ENCODE results near the gene OR52H1.

The OR52H1 gene

GRCh38 chr11:5557751-5558150 is 9.4 kb upstream of the OR52H1 start:
- no peak for ATAC-seq
- TF ChIP-seq, protein P1, sequence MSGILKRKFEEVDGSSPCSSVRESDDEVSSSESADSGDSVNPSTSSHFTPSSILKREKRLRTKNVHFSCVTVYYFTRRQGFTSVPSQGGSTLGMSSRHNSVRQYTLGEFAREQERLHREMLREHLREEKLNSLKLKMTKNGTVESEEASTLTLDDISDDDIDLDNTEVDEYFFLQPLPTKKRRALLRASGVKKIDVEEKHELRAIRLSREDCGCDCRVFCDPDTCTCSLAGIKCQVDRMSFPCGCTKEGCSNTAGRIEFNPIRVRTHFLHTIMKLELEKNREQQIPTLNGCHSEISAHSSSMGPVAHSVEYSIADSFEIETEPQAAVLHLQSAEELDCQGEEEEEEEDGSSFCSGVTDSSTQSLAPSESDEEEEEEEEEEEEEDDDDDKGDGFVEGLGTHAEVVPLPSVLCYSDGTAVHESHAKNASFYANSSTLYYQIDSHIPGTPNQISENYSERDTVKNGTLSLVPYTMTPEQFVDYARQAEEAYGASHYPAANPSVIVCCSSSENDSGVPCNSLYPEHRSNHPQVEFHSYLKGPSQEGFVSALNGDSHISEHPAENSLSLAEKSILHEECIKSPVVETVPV (CRISPR knock-in tag; IDR thresholded peaks at IDR 0.05) = no peak
- TF ChIP-seq, protein P2, sequence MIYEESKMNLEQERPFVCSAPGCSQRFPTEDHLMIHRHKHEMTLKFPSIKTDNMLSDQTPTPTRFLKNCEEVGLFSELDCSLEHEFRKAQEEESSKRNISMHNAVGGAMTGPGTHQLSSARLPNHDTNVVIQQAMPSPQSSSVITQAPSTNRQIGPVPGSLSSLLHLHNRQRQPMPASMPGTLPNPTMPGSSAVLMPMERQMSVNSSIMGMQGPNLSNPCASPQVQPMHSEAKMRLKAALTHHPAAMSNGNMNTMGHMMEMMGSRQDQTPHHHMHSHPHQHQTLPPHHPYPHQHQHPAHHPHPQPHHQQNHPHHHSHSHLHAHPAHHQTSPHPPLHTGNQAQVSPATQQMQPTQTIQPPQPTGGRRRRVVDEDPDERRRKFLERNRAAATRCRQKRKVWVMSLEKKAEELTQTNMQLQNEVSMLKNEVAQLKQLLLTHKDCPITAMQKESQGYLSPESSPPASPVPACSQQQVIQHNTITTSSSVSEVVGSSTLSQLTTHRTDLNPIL (CRISPR knock-in tag; IDR thresholded peaks at IDR 0.05; ENCODE audit: low read depth) = no peak
- no peak for TF ChIP-seq ZNF70 (CRISPR knock-in tag; IDR thresholded peaks at IDR 0.05)

- TF ChIP-seq CSDC2 (CRISPR knock-in tag; IDR thresholded peaks at IDR 0.05) = no peak
- no peak for TF ChIP-seq ARNTL (CRISPR knock-in tag; IDR thresholded peaks at IDR 0.05; ENCODE audit: borderline replicate concordance, low read depth)
- no peak for TF ChIP-seq RARB (CRISPR knock-in tag; IDR thresholded peaks at IDR 0.05)
- TF ChIP-seq SNAI2 (CRISPR knock-in tag; IDR thresholded peaks at IDR 0.05) = no peak
- TF ChIP-seq ISL1 (CRISPR knock-in tag; IDR thresholded peaks at IDR 0.05) = no peak
- TF ChIP-seq ZNF8 (CRISPR knock-in tag; IDR thresholded peaks at IDR 0.05) = no peak
- TF ChIP-seq, protein P2 (CRISPR knock-in tag; IDR thresholded peaks at IDR 0.05; ENCODE audit: low read depth) = no peak
- TF ChIP-seq GLIS3 (CRISPR knock-in tag; IDR thresholded peaks at IDR 0.05) = no peak
- no peak for TF ChIP-seq POU6F1 (CRISPR knock-in tag; IDR thresholded peaks at IDR 0.05; ENCODE audit: borderline replicate concordance, low read depth)
- TF ChIP-seq, protein P3, sequence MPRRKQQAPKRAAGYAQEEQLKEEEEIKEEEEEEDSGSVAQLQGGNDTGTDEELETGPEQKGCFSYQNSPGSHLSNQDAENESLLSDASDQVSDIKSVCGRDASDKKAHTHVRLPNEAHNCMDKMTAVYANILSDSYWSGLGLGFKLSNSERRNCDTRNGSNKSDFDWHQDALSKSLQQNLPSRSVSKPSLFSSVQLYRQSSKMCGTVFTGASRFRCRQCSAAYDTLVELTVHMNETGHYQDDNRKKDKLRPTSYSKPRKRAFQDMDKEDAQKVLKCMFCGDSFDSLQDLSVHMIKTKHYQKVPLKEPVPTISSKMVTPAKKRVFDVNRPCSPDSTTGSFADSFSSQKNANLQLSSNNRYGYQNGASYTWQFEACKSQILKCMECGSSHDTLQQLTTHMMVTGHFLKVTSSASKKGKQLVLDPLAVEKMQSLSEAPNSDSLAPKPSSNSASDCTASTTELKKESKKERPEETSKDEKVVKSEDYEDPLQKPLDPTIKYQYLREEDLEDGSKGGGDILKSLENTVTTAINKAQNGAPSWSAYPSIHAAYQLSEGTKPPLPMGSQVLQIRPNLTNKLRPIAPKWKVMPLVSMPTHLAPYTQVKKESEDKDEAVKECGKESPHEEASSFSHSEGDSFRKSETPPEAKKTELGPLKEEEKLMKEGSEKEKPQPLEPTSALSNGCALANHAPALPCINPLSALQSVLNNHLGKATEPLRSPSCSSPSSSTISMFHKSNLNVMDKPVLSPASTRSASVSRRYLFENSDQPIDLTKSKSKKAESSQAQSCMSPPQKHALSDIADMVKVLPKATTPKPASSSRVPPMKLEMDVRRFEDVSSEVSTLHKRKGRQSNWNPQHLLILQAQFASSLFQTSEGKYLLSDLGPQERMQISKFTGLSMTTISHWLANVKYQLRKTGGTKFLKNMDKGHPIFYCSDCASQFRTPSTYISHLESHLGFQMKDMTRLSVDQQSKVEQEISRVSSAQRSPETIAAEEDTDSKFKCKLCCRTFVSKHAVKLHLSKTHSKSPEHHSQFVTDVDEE (CRISPR knock-in tag; IDR thresholded peaks at IDR 0.05) = no peak
- TF ChIP-seq BACH2 (CRISPR knock-in tag; IDR thresholded peaks at IDR 0.05; ENCODE audit: borderline replicate concordance) = no peak
- TF ChIP-seq OSR1 (CRISPR knock-in tag; IDR thresholded peaks at IDR 0.05) = no peak
- no peak for TF ChIP-seq TOX (CRISPR knock-in tag; IDR thresholded peaks at IDR 0.05; ENCODE audit: borderline replicate concordance)
Observed at GRCh38 chr11:5556596-5557188, 8.4 kb upstream of the OR52H1 start.

DNA sequence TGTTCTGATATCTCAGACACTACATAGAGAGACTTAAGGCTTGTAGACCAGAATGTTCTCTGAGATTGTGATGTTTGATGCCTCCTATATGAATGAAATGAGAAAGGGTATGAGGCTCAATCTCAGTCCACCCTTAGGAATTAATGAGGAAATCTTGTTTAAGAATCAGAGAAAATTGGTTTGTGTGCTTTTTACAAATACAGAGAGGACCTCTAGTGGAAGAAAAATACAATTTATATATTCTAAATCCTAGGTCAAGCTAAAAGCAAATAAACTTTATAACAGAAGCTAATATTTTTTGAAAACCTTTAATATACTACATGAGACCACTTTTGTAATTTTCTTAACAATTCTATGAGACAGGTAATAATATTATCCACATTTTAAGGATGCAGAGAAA is 5.0 kb upstream of the OR52H1 start:
- no peak for ATAC-seq
- TF ChIP-seq ZFP30 (CRISPR knock-in tag; IDR thresholded peaks at IDR 0.05) (no peak), SNAI2 (CRISPR knock-in tag; IDR thresholded peaks at IDR 0.05) (no peak), POU6F1 (CRISPR knock-in tag; IDR thresholded peaks at IDR 0.05; ENCODE audit: borderline replicate concordance, low read depth) (no peak), TOX (CRISPR knock-in tag; IDR thresholded peaks at IDR 0.05; ENCODE audit: borderline replicate concordance) (no peak), ZNF565 (CRISPR knock-in tag; conservative IDR thresholded peaks at IDR 0.05; ENCODE audit: low read depth) (no peak), ZFP3 (CRISPR knock-in tag; IDR thresholded peaks at IDR 0.05) (no peak), OSR1 (CRISPR knock-in tag; IDR thresholded peaks at IDR 0.05) (no peak), GLIS3 (CRISPR knock-in tag; IDR thresholded peaks at IDR 0.05) (no peak), ZC3H10 (CRISPR knock-in tag; IDR thresholded peaks at IDR 0.05) (no peak), ESRRG (CRISPR knock-in tag; IDR thresholded peaks at IDR 0.05) (no peak), PPARA (CRISPR knock-in tag; IDR thresholded peaks at IDR 0.05; ENCODE audit: borderline replicate concordance) (no peak), BACH2 (CRISPR knock-in tag; IDR thresholded peaks at IDR 0.05; ENCODE audit: borderline replicate concordance) (no peak), RARB (CRISPR knock-in tag; IDR thresholded peaks at IDR 0.05) (no peak), ZNF8 (CRISPR knock-in tag; IDR thresholded peaks at IDR 0.05) (no peak), ARNTL (CRISPR knock-in tag; IDR thresholded peaks at IDR 0.05; ENCODE audit: borderline replicate concordance, low read depth) (no peak), TCF4 (CRISPR knock-in tag; IDR thresholded peaks at IDR 0.05; ENCODE audit: borderline replicate concordance) (no peak), CSDC2 (CRISPR knock-in tag; IDR thresholded peaks at IDR 0.05) (no peak)
- TF ChIP-seq, protein P1 (CRISPR knock-in tag; IDR thresholded peaks at IDR 0.05) = no peak
- TF ChIP-seq, protein P3 (CRISPR knock-in tag; IDR thresholded peaks at IDR 0.05) = no peak

More at GRCh38 chr11:5556596-5557188, 8.4 kb upstream of the OR52H1 start:
- no peak for ATAC-seq

Data from SK-N-SH treated with all-trans-retinoic acid at 6 μM for 48 hours (cell line).